Kidney (tissue), 14 donors: ENCODE data around the gene TMEM132C. TPM values are rescaled to one million over a fixed set of nuclear protein-coding genes. Genes with fewer than 3 reads are reported as not detected.
A peak's percentile ranks its signal among the peaks of the same experiment; 100 is the strongest.

Experiments used
- DNase-seq, 5 donors: peaks; one replicate each; pipeline ENCODE4 v3.0.0-alpha.2; 2013 to 2020
- FAIRE-seq: peaks from 2 replicates; lab custom pipeline; 2012; peaks lifted over from hg19 to GRCh38; lab: Jason Lieb, UNC
- H3K27ac ChIP-seq, 2 donors: one replicate each; pipeline ENCODE4 v1.7.0; 2013; ENCODE audit warnings: low read depth in 2 of 2, low read length in 2 of 2, inconsistent platforms in 1 of 2
- H3K27me3 ChIP-seq: one replicate; pipeline ENCODE4 v1.7.1; 2013; ENCODE audit warnings: low read length, inconsistent platforms; ENCODE audit not compliant: control insufficient read depth, insufficient read depth
- H3K36me3 ChIP-seq, 3 donors: one replicate each; pipeline versions ENCODE4 v1.7.0 to v1.7.1; 2013; ENCODE audit warnings: low read length in 3 of 3, control low read depth in 1 of 3, inconsistent platforms in 1 of 3; ENCODE audit not compliant: insufficient read depth in 3 of 3, control insufficient read depth in 2 of 3
- H3K4me1 ChIP-seq, 3 donors: one replicate each; pipeline versions ENCODE4 v1.7.0 to v1.7.1; 2013; ENCODE audit warnings: low read length in 3 of 3, inconsistent platforms in 1 of 3, low read depth in 1 of 3; ENCODE audit not compliant: control insufficient read depth in 2 of 3, insufficient read depth in 2 of 3
- H3K4me3 ChIP-seq, 3 donors: one replicate each; pipeline versions ENCODE4 v1.7.0 to v1.8.1; 2013; ENCODE audit warnings: low read length in 3 of 3, control low read depth in 1 of 3, inconsistent platforms in 1 of 3
- H3K9ac ChIP-seq, 3 donors: one replicate each; pipeline versions ENCODE4 v1.7.0 to v1.7.1; 2013; ENCODE audit warnings: low read length in 3 of 3, control low read depth in 1 of 3, inconsistent platforms in 1 of 3
- H3K9me3 ChIP-seq, 3 donors: one replicate each; pipeline versions ENCODE4 v1.7.0 to v1.7.1; 2013; ENCODE audit warnings: low read length in 3 of 3, control low read depth in 1 of 3, inconsistent platforms in 1 of 3; ENCODE audit not compliant: control insufficient read depth in 2 of 3, insufficient read depth in 1 of 3
- intact Hi-C: fragments of 100-400 bp; cut with DNase I; formaldehyde crosslinking; loops from one replicate; pipeline ENCODE4 v1.11.1; 2022
- polyA plus RNA-seq: library from polyadenylated mRNA; stranded (reverse); fragments of 350-450 nt; fragmentation: Illumina TruSeq; extraction: RNeasy Lipid Tissue Mini Kit (QIAGEN cat#74804); gene quantifications from one replicate; pipeline ENCODE4 v1.2.3, GENCODE V29; 2014; ENCODE audit warnings: low read depth, low replicate concordance; ENCODE audit not compliant: insufficient read depth
- total RNA-seq: library from RNA; stranded (reverse); fragmentation: NEBNext Ultra II Directional; extraction: Animal tissue kit (Norgen Biotek cat#: 25700); gene quantifications from one replicate; pipeline ENCODE4 v1.2.1, GENCODE V29; 2021
- TF ChIP-seq, protein P1 (sequence below): IDR thresholded peaks from 3 replicates; pipeline ENCODE4 v1.5.1; 2012; ENCODE audit warnings: mild to moderate bottlenecking, moderate library complexity, borderline replicate concordance; ENCODE audit not compliant: insufficient read depth; ENCODE audit errors: extremely low read depth
- donor health status: control.
- donor health status: control.
- donor health status: control.
- donor health status: control.
- donor health status: control.
- donor health status: DM: yes; HTN: yes; CAD: no.
- donor health status: Normal renal cell carcinoma (clear cell type).

Gene TMEM132C
- total and polyA plus RNA-seq, 2 donors from 2014 or later: 0.28 to 0.75 TPM

DNA sequence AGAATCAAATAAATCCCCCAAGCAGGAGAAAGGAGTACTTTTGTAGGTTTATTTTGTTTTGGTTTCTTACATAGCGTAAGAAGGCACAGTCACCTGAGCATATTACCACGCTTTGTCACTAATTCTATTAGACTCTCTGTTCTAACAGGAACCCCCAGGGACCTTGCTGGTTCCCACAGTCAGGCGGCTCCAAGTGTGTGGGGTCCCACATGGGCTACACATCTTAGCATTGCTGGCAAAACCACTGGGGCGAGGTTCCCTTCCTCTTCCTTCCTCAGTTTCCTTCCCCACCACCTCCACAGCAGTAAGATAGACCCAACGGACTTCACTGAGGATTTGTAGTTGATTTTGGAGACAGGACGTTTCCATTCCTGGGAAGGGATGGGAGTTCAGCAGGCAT, 49.1 kb downstream of the TMEM132C start:
- intact Hi-C loops: no loop called here
- no peaks in the 10 kb centered on the region for H3K4me1 ChIP-seq
- no peak overlapping the region for H3K27ac ChIP-seq
- no peak overlapping the region for H3K4me3 ChIP-seq
- FAIRE-seq (no peak), DNase-seq (no peak)
- no peaks in the 10 kb centered on the region for H3K27me3 ChIP-seq
- H3K9me3 ChIP-seq: no peaks in the 10 kb centered on the region
- H3K9ac ChIP-seq: no peak overlapping the region
- H3K36me3 ChIP-seq: no peaks in the 10 kb centered on the region
- TF ChIP-seq, protein P1, sequence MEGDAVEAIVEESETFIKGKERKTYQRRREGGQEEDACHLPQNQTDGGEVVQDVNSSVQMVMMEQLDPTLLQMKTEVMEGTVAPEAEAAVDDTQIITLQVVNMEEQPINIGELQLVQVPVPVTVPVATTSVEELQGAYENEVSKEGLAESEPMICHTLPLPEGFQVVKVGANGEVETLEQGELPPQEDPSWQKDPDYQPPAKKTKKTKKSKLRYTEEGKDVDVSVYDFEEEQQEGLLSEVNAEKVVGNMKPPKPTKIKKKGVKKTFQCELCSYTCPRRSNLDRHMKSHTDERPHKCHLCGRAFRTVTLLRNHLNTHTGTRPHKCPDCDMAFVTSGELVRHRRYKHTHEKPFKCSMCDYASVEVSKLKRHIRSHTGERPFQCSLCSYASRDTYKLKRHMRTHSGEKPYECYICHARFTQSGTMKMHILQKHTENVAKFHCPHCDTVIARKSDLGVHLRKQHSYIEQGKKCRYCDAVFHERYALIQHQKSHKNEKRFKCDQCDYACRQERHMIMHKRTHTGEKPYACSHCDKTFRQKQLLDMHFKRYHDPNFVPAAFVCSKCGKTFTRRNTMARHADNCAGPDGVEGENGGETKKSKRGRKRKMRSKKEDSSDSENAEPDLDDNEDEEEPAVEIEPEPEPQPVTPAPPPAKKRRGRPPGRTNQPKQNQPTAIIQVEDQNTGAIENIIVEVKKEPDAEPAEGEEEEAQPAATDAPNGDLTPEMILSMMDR: no peak

DNA sequence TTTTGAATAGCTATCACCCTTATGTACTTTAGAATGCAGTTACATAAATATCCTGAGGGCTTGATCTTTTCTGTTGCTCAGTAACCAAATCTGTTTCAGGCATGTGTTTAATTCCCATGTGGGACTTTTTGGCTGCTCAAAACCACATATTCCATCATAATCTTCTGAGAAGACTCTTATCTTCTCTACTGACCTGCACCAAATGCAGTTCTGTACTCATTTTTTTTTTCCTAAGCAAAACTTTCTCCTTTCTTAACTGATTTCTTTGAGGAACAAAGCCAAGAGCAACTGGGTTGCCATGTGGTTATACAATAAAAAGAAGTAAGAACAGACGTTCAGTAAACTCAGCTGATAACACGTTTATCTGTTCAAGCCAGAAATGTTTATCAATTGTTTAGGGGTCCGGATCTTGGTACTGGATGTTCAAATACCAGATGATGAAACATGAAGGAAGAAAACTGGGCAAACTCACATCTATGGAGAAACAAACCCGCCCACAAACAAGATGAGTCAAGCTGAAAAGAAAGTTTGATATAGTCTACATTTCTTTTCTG, 50.1 kb downstream of the TMEM132C start:
- Histone ChIP-seq H3K4me1 (no peaks in the 10 kb centered on the region), H3K9me3 (peaks cover 0 to 6% (median 2%) of the 10 kb centered on the region in 3 donors)
- intact Hi-C loops: no loop called here

DNA sequence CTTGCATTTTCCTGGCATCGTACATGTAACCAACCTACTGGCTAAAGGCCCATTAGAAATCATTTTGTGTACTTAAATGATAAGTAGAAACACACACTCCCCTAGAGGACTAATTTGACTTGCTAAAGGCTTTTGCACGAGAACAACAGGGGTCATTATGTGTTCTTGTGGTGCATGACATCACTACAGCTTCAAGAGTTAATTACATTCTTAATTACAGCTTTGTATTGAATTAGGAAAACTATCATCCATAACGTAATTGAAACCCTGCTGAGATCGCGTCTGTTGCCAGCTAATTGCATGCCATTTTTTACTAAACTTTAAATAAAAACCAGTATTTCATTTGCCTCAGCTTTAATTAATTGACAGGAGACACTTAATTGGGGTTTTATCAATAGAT, 51.4 kb downstream of the TMEM132C start:
- Histone ChIP-seq H3K9me3 (peaks cover 0 to 10% (median 2%) of the 10 kb centered on the region in 3 donors), H3K27ac (no peak overlapping the region), H3K27me3 (no peaks in the 10 kb centered on the region), H3K36me3 (no peaks in the 10 kb centered on the region), H3K9ac (no peak overlapping the region), H3K4me3 (no peak overlapping the region), H3K4me1 (no peaks in the 10 kb centered on the region)
- intact Hi-C loops: no loop called here
- DNase-seq (no peak), FAIRE-seq (no peak)
- TF ChIP-seq, protein P1: no peak

More for the DNA sequence above, 50.1 kb downstream of the TMEM132C start:
- Histone ChIP-seq H3K27me3 (no peaks in the 10 kb centered on the region), H3K9ac (no peak overlapping the region), H3K27ac (no peak overlapping the region), H3K4me3 (no peak overlapping the region), H3K36me3 (no peaks in the 10 kb centered on the region)
- DNase-seq (peak in 1 of 5 donors; percentile 28), FAIRE-seq (no peak)
- TF ChIP-seq, protein P1: no peak

DNA sequence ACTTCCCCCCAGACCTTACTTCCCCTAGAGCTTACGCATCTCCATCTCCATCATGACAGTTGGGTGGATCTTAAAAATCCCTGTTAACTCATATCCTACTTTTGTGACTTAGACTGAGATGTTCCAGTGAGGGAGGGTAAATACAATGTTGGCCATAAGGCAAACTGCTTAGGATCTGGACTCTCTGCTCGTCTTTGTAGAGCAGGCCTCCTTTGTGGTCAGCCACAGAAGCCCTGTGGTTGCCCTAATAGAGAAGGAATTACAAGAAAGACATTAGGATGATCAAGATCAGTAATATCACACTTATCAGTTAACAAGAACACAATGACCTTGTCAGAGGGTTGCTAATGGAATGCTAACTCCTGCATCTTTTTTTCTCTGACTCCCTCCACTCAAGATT, 52.0 kb downstream of the TMEM132C start:
- DNase-seq: no peak
- H3K9ac ChIP-seq: no peak overlapping the region
- no peaks in the 10 kb centered on the region for H3K27me3 ChIP-seq
- H3K4me1 ChIP-seq: no peaks in the 10 kb centered on the region
- intact Hi-C loops: no loop called here
- H3K9me3 ChIP-seq: peaks cover 0 to 10% (median 2%) of the 10 kb centered on the region in 3 donors
- H3K27ac ChIP-seq: no peak overlapping the region
- H3K36me3 ChIP-seq: no peaks in the 10 kb centered on the region
- TF ChIP-seq, protein P1: no peak
- no peak for FAIRE-seq
- H3K4me3 ChIP-seq: no peak overlapping the region
